ENCODE results near the gene KNDC1. TPM values are rescaled to one million over a fixed set of nuclear protein-coding genes. Genes with fewer than 3 reads are reported as not detected.

Gene KNDC1
- total and polyA plus RNA-seq, 2 of the 13 experiments (the other 11 are each of a cell fraction or from before 2014, with no cell fraction given) = 0.69 TPM; not detected in 1

DNA sequence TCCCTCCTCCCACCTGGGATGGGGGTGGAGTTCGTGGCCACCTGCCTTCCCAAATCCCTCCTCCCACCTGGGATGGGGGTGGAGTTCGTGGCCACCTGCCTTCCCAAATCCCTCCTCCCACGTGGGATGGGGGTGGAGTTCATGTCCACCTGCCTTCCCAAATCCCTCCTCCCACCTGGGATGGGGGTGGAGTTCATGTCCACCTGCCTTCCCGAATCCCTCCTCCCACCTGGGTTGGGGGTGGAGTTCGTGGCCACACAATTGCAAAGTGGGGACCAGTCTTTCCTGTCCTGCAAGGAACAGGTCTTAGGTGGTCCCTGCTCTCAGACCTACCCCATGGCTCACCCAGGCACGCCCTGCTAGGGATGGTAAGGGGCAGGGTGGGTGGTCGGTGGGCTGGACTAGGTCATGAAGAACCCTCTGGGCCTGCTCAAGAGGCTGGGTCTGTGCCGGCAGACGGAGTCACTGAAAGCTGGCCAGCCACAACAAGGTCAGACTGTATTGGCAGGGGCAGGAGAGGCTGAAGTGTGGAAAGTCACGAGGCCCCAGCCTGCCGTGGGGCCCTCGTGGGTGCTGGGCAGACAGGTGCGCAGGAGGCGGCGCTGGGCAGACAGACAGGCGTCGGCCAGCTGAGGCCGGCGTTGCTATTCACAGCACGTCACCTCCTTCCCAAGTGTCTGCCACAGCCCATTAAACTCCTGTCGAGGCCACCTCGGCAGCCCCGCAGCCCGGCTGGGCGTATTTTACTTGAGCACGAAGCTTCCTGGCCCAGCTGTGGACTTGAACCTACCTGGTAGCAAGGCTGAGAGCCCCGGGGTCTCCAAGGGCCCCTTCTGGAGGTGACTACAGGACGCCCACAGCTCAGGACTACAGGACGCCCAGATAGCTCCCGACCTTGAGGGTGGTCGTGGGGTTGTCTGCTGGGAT, 4.1 kb downstream of the KNDC1 start:
- H3K4me2 ChIP-seq (ENCODE audit: low read depth, low read length) = no peak overlapping the region
- TF ChIP-seq ZNF564 (CRISPR knock-in tag; IDR thresholded peaks at IDR 0.05) = no peak
- TF ChIP-seq CBX2 (IDR thresholded peaks at IDR 0.05; ENCODE audit: low read depth, low read length) = no peak
- no peak for TF ChIP-seq CBX2 (CRISPR knock-in tag; IDR thresholded peaks at IDR 0.05; ENCODE audit: low read depth)
- no peak for TF ChIP-seq ZNF224 (CRISPR knock-in tag; IDR thresholded peaks at IDR 0.05)
- no peak for TF ChIP-seq ATF7-NPFF (CRISPR knock-in tag; IDR thresholded peaks at IDR 0.05; ENCODE audit: low read depth)
- no peak for TF ChIP-seq ZNF549 (CRISPR knock-in tag; IDR thresholded peaks at IDR 0.05)
- no peak for TF ChIP-seq RFXAP (CRISPR knock-in tag; IDR thresholded peaks at IDR 0.05; ENCODE audit: borderline replicate concordance)
- no peak for TF ChIP-seq NFYB (CRISPR knock-in tag; IDR thresholded peaks at IDR 0.05)
- TF ChIP-seq TBX2 (CRISPR knock-in tag; IDR thresholded peaks at IDR 0.05; ENCODE audit: borderline replicate concordance) = no peak
- TF ChIP-seq ZNF891 (CRISPR knock-in tag; IDR thresholded peaks at IDR 0.05) = no peak
- no peak for TF ChIP-seq EED (CRISPR knock-in tag; IDR thresholded peaks at IDR 0.05)
- no peak for TF ChIP-seq ZNF747 (CRISPR knock-in tag; IDR thresholded peaks at IDR 0.05; ENCODE audit: borderline replicate concordance)
- TF ChIP-seq, protein P1, sequence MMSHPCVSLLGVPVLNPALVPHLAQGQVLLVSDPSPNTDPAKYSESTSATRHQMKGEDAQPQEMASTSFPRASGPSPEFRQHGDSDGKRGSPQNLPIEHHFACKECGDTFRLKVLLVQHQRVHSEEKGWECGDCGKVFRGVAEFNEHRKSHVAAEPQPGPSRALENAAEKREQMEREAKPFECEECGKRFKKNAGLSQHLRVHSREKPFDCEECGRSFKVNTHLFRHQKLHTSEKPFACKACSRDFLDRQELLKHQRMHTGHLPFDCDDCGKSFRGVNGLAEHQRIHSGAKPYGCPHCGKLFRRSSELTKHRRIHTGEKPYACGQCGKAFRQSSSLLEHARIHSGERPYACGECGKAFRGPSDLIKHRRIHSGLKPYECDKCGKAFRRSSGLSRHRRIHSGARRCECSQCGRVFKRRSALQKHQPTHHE (CRISPR knock-in tag; IDR thresholded peaks at IDR 0.05; ENCODE audit: borderline replicate concordance) = no peak
- no peak for TF ChIP-seq ZSCAN20 (CRISPR knock-in tag; IDR thresholded peaks at IDR 0.05; ENCODE audit: borderline replicate concordance)
- TF ChIP-seq, protein P2, sequence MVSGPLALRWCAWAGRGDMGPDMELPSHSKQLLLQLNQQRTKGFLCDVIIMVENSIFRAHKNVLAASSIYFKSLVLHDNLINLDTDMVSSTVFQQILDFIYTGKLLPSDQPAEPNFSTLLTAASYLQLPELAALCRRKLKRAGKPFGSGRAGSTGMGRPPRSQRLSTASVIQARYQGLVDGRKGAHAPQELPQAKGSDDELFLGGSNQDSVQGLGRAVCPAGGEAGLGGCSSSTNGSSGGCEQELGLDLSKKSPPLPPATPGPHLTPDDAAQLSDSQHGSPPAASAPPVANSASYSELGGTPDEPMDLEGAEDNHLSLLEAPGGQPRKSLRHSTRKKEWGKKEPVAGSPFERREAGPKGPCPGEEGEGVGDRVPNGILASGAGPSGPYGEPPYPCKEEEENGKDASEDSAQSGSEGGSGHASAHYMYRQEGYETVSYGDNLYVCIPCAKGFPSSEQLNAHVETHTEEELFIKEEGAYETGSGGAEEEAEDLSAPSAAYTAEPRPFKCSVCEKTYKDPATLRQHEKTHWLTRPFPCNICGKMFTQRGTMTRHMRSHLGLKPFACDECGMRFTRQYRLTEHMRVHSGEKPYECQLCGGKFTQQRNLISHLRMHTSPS (CRISPR knock-in tag; IDR thresholded peaks at IDR 0.05; ENCODE audit: low read depth) = no peak
- TF ChIP-seq, protein P3, sequence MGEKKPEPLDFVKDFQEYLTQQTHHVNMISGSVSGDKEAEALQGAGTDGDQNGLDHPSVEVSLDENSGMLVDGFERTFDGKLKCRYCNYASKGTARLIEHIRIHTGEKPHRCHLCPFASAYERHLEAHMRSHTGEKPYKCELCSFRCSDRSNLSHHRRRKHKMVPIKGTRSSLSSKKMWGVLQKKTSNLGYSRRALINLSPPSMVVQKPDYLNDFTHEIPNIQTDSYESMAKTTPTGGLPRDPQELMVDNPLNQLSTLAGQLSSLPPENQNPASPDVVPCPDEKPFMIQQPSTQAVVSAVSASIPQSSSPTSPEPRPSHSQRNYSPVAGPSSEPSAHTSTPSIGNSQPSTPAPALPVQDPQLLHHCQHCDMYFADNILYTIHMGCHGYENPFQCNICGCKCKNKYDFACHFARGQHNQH (CRISPR knock-in tag; IDR thresholded peaks at IDR 0.05) = no peak
- no peak for TF ChIP-seq IKZF1 (IDR thresholded peaks at IDR 0.05)
- TF ChIP-seq ZNF460 (CRISPR knock-in tag; IDR thresholded peaks at IDR 0.05; ENCODE audit: borderline replicate concordance) = no peak
- no peak overlapping the region for H3K27ac ChIP-seq (ENCODE audit: extremely low read length, insufficient read depth, low read length)
- no peaks in the 10 kb centered on the region for H3K36me3 ChIP-seq (replicated peaks in 1 of 2; ENCODE audit: control insufficient read depth in 1 of 2, insufficient read depth in 2 of 2, low read length in 2 of 2)
- peaks cover 17% of the 10 kb centered on the region for H3K4me1 ChIP-seq (ENCODE audit: insufficient read depth, low read length)
- ChIA-PET CTCF (ENCODE audit: low intra/inter-chr PET ratio, low total read pairs) (no interaction called here), POLR2A (no interaction called here)
- WGBS (ENCODE audit: low lambda C conversion rate) = 49% methylated on average over 20 of the region's 31 CpGs
- H3K9ac ChIP-seq (ENCODE audit: insufficient read depth, low read depth, low read length) = no peak overlapping the region
- no peaks in the 10 kb centered on the region for H4K20me1 ChIP-seq (ENCODE audit: insufficient read depth, low read length)
- ATAC-seq = no peak
- FAIRE-seq = no peak
- intact Hi-C loops (cut with micrococcal nuclease; ENCODE audit: unreplicated experiment) = no loop called here
- no peak for DNase-seq (ENCODE audit: low spot score)
- in situ Hi-C loops (cut with HindIII; ENCODE audit: extremely low pct_ligation_motif_present, low pct_unique_long_range_greater_than_20kb) = no loop called here
- no peaks in the 10 kb centered on the region for H3K79me2 ChIP-seq (ENCODE audit: insufficient read depth, low read length)
- no TSS peak for BruUV-seq (replicated peaks)
- peaks cover 7 to 32% of the 10 kb centered on the region in 2 experiments; a peak in 4 of 5 replicates for H3K27me3 ChIP-seq (ENCODE audit: control insufficient read depth in 1 of 2, insufficient read depth in 2 of 2, low read length in 2 of 2)
- no peaks in the 10 kb centered on the region for H3K9me3 ChIP-seq (ENCODE audit: low read length)
- no peak overlapping the region for H2AFZ ChIP-seq (ENCODE audit: low read length)
- H3K4me3 ChIP-seq (replicated peaks in 1 of 3; ENCODE audit: insufficient read depth in 1 of 3, low read depth in 2 of 3, low read length in 3 of 3) = no peak overlapping the region

Measured in HepG2 (cell line).